Bronchial epithelial cell (primary cell): ENCODE measurements around the gene TADA2A. TPM values are rescaled to one million over a fixed set of nuclear protein-coding genes. Genes with fewer than 3 reads are reported as not detected.
A peak's percentile ranks its signal among the peaks of the same experiment; 100 is the strongest.
"Not testable (repeated sequence)": the region's sequence is repeated elsewhere in the genome, so short reads cannot be mapped to it uniquely, and the experiment has no call there.

ENCODE experiments used
- DNase-seq: peaks from one replicate; pipeline ENCODE4 v3.0.0-alpha.2; 2010; ENCODE audit warnings: low read depth
- FAIRE-seq: peaks from 2 replicates; lab custom pipeline; 2011; peaks lifted over from hg19 to GRCh38; lab: Jason Lieb, UNC
- H3K27me3 ChIP-seq: 2 replicates; pipeline ENCODE4 v1.5.1; 2011; ENCODE audit warnings: low read length; ENCODE audit not compliant: control insufficient read depth, insufficient read depth
- H3K36me3 ChIP-seq: 2 replicates; pipeline ENCODE4 v1.5.1; 2011; ENCODE audit warnings: low read length; ENCODE audit not compliant: control insufficient read depth, insufficient read depth
- H3K4me3 ChIP-seq: 2 replicates; pipeline ENCODE4 v1.5.1; 2011; ENCODE audit warnings: mild to moderate bottlenecking, low read depth, low read length, control low read depth
- total RNA-seq: library from RNA; depleted of rRNA; stranded (reverse); fragments of >200 nt; gene quantifications from 2 replicates; pipeline ENCODE4 v1.2.1, GENCODE V29; 2014
- TF ChIP-seq, protein P1 (sequence below): IDR thresholded peaks from 2 replicates; pipeline ENCODE4 v1.5.1; 2011; ENCODE audit warnings: mild to moderate bottlenecking, moderate library complexity, low read length, control low read depth, inconsistent platforms; ENCODE audit not compliant: insufficient read depth, severe bottlenecking

TADA2A gene
- total RNA-seq, 1 donor from 2014 or later, result 15.8 TPM

DNA sequence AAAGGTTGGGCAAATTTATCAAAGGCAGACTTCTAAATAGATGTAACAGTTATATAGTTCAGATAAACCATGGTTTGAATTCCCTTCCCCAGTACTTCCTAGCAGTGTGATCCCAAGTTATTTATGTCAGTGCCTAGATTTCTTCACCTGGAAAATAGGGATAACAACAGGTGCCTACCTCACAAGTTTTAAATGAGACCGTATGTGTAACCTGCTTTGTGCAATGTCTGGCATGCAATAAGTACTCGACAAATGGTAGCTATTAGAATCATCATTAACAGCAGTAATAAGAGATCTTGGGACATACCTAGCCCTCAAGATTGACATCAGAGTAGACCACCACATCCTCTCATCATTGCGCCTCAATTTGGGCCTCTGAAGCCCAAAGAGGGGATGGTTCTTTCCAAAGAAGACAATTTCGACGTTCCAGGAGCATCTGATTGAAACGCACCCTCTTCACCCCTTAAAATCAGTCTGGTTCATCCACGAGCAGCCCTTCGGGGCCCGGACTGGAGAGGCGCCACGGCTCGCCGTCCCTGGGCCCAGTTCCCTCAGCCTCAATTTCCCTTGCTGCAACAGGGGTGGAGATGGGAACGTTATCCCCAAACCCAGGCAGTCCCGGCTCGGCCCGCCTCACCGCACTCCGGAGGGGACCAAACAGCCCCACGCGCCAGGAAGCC is 591 bp upstream of the TADA2A start:
- FAIRE-seq (no peak), DNase-seq (peak; percentile 44)
- Histone ChIP-seq H3K4me3 (peak overlapping the region; percentile 68), H3K36me3 (peaks cover 1% of the 10 kb centered on the region), H3K27me3 (no peaks in the 10 kb centered on the region)
- TF ChIP-seq, protein P1, sequence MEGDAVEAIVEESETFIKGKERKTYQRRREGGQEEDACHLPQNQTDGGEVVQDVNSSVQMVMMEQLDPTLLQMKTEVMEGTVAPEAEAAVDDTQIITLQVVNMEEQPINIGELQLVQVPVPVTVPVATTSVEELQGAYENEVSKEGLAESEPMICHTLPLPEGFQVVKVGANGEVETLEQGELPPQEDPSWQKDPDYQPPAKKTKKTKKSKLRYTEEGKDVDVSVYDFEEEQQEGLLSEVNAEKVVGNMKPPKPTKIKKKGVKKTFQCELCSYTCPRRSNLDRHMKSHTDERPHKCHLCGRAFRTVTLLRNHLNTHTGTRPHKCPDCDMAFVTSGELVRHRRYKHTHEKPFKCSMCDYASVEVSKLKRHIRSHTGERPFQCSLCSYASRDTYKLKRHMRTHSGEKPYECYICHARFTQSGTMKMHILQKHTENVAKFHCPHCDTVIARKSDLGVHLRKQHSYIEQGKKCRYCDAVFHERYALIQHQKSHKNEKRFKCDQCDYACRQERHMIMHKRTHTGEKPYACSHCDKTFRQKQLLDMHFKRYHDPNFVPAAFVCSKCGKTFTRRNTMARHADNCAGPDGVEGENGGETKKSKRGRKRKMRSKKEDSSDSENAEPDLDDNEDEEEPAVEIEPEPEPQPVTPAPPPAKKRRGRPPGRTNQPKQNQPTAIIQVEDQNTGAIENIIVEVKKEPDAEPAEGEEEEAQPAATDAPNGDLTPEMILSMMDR, result no peak

DNA sequence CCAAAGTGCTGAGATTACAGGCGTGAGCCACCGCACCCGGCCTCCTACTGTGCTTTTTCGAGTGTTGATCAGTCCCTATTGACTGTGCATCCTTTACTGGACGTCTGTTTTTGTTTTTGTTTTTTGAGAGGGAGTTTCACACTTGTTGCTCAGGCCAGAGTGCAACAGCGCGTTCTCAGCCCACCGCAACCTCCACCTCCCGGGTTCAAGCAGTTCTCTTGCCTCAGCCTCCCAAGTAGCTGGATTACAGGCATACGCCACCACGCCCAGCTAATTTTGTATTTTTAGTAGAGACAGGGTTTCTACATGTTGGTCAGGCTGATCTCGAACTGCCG is 1.4 kb downstream of the TADA2A start:
- not testable (repeated sequence) for H3K36me3 ChIP-seq, H3K4me3 ChIP-seq, FAIRE-seq, DNase-seq, H3K27me3 ChIP-seq

DNA sequence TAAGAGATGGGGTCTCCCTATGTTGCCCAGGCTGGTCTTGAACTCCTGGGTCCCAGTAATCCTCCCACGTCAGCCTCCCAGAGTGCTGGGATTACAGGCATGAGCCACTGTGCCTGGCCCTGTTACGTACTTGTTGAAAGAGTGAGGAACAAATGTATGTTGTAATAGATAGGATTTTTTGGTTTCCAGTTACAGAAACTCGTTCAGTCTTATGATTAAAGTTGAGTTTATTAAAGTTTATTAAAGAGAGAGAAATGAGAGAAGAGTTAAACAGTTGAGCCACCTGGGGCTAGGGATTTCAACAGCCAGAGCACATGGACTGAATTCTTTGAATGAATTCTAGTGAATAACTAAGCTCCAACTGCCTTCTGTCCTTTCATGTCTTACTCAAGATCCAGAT is 3.7 kb downstream of the TADA2A start:
- Histone ChIP-seq H3K27me3 (no peaks in the 10 kb centered on the region), H3K36me3 (peaks cover 6% of the 10 kb centered on the region), H3K4me3 (no peak overlapping the region)
- FAIRE-seq (no peak), DNase-seq (no peak)
- TF ChIP-seq, protein P1, result no peak

DNA sequence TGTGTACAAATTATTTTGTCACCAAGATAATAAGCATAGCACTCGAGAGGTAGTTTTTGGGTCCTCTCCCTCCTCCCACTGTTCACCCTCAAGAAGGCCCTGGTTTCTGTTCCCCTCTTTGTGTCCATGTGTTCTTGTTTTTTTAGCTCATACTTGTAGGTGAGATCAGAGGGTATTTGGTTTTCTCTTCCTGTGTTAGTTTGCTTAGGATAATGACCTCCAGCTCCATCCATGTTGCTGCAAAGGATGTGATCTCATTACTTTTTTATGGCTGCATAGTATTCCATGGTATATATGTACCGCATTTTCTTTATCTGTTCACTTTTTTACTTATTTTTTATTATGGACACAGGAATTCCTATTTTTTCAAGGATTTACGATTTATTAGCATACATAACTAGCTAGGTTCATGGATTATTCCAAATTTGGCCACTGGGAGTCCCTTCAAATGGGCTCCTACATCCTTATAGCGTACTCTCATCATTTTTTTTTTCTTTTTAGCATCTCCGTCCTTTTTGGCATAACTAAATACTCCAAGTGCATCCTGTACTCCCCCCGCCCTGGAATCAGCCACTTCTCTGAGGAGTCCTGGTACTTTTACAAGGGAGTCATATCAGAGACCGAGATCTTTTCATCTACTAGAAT is 7.3 kb downstream of the TADA2A start:
- Histone ChIP-seq H3K36me3 (peaks cover 6% of the 10 kb centered on the region), H3K27me3 (no peaks in the 10 kb centered on the region), H3K4me3 (no peak overlapping the region)
- FAIRE-seq, result no peak
- TF ChIP-seq, protein P1, result no peak
- no peak for DNase-seq

DNA sequence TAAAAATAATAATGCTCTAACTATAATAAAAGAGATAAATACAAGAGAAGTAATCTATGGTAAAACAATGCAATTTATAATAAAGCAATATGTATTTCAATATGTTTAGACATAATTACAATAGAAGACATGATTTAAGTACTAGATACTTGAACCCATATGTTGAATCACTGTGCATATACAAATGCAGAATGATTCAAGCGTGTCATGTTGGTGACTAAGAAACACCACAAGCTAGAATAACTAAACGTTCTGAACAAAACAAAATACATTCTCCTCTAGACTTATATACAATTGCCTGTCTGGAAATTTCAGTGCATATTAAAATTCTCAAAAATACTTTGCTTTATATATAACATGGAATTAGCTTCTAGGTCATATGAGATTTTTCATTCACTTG is 11.2 kb downstream of the TADA2A start:
- no peak overlapping the region for H3K4me3 ChIP-seq
- peaks cover 3% of the 10 kb centered on the region for H3K36me3 ChIP-seq
- FAIRE-seq (no peak), DNase-seq (peak; percentile 75)
- no peaks in the 10 kb centered on the region for H3K27me3 ChIP-seq
- TF ChIP-seq, protein P1, result no peak

DNA sequence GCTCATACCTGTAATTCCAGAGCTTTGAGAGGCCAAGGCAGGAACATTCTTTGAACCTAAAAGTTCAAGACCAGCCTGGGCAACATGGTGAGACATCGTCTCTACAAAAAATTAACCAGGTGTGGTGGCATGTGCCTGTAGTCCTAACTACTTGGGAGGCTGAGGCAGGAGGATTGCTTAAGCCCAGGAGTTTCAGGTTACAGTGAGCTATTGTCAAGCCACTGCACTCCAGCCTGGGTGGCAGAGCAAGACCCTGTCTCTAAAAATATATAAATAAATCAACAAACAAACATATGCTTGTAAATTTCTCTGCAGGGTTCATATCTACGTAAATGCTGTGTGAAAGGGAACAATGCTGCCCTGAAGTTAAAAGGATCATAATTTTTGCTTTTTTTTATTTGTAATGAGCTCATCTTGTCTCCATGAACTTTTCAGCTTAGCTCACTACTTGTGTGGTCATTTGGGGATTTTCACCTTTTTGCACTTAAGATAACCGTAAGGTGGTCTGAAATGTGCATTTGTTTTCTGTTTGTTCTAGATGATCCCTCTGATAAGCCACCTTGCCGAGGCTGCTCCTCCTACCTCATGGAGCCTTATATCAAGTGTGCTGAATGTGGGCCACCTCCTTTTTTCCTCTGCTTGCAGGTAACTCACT is 16.4 kb downstream of the TADA2A start:
- TF ChIP-seq, protein P1, result no peak
- no peak for DNase-seq
- no peak for FAIRE-seq
- Histone ChIP-seq H3K36me3 (peaks cover 6% of the 10 kb centered on the region), H3K4me3 (no peak overlapping the region), H3K27me3 (no peaks in the 10 kb centered on the region)
